Measurements from ENCODE around the gene HCFC2.

HCFC2 gene

DNA sequence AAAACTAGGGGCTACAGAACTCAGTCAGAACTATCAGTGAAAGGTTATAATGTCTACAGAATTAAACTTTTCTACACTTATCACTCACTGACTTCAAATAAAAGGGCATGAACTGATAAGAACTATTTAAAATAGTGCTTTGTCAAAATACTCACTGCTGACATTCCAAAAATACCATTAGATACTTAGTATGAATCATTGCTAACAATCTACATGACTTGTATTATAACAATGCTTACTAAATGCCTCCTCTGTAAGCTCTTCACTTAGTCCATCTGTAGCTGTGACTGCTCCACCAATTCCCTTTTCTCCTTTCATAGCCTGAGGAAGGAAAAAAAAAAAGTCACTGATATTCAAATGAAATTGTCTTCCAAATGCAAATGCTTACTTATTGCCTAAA lies 56.7 kb downstream of the HCFC2 start:
- no peak for DNase-seq (ENCODE audit: low spot score)

DNA sequence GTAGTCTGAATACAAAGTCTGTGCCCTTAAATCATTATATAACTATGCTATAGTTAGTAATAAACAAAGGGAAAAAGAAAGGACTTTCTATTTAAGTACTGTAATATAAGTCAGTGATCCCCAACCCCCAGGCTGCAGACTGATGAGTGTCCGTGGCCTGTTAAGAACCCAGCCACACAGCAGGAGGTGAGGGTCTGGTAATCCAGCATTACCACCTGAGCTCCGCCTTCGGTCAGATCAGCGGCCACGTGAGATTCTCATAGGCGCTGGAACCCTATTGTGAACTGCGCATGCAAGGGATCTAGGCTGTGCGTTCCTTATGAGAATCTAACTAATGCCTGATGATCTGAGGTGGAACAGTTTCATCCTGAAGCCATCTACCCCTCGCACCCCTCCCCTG lies 58.0 kb downstream of the HCFC2 start:
- no peak for DNase-seq (ENCODE audit: low spot score)

DNA sequence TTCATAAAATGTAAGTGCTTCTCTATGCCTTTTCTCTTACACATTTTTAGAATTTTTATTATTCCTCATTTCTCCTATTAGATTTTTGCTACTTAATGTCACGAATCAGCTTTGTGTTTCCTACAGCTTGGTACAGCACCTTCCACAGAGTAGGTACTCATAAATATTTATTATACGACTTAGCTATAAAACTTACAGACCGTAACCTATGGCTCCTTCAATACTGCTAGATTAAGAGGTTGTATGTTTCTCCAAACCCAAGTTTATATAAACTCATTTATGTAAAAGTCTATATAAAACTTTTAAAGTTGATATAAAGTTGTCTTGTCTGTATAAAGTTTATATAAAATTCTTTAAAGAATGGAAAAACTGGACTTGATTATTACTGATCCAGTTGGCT lies 62.2 kb downstream of the HCFC2 start:
- no peak for DNase-seq (ENCODE audit: low spot score)

DNA sequence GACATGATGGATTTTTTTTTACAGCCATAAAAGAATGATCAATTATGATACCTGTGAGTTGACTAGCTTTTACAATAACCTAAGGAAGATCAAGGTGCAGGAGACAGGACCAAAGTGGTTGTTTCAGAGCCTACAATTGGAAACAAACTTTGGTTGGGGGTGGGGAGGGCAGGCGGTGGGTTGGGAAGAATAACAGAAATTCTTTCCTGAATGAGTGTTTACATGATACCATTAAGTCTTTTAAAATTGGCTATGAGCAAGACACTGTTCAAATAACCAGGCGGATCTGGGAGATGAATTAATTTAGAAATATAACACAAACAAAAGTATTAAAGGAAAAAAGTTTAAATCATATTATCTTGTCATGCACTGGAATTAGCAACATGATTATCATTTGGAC lies 66.4 kb downstream of the HCFC2 start:
- no peak for DNase-seq (ENCODE audit: low spot score)

GRCh38 chr12:104131609-104132008 lies 67.3 kb downstream of the HCFC2 start:
- DNase-seq (ENCODE audit: low spot score) = no peak

GRCh38 chr12:104132351-104132956 lies 68.1 kb downstream of the HCFC2 start:
- DNase-seq (ENCODE audit: low spot score) = peak; percentile 7

- DNase-seq (ENCODE audit: low spot score) = no peak
Observed at GRCh38 chr12:104133321-104133720, 69.0 kb downstream of the HCFC2 start.

- DNase-seq (ENCODE audit: low spot score) = no peak
Observed at GRCh38 chr12:104133866-104134265, 69.5 kb downstream of the HCFC2 start.

DNA sequence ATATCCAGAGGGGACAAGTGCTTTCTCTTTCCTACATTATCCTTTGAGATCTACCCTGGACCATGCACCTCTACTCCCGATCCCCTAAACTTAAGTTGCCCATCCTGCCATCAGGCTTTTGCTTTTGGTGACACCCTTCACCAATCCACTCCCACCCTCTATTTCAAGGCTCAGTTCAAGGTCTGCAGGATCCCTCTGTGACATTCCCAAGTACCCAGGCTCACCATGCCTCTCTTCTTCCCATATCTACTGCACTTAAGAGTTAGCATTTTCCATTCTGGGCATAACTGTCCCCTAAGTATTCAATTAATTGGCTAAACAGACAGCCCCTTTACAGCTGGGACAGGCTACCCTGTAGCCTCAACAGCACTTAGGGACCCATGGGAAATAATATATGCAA lies 70.6 kb downstream of the HCFC2 start:
- no peak for DNase-seq (ENCODE audit: low spot score)

DNA sequence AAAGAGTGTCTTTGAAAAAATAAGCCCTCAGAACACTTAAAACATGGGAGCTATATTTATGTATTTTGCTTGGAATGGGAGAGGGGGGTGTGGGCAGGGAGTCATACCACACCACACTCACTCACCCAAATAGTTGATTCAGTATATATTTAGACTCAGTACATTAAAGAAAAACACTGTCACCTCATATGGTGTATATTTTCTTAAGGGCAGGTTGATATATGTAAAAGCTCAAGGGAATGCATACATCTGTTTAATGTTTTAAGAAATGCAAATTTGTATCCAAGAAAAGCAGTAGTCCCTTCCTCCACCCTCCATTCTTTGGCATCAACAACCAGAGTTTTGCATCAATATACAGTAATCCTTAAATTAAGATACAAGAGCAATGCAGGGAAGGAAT lies 72.2 kb downstream of the HCFC2 start:
- peak; percentile 12 for DNase-seq (ENCODE audit: low spot score)

- DNase-seq (ENCODE audit: low spot score) = peak; percentile 41
Observed at GRCh38 chr12:104137001-104137901, 72.9 kb downstream of the HCFC2 start.

GRCh38 chr12:104137902-104138796 lies 73.8 kb downstream of the HCFC2 start, which contains the start of gene NFYB:
Gene NFYB, minus strand, starts transcription at chr12:104138210. Its CDS starts 2,757 bp downstream, at chr12:104135453.
- peak; percentile 99 for DNase-seq (ENCODE audit: low spot score)

- DNase-seq (ENCODE audit: low spot score) = peak; percentile 52
Observed at GRCh38 chr12:104138797-104139152, 74.4 kb downstream of the HCFC2 start.

- no peak for DNase-seq (ENCODE audit: low spot score)
Observed at GRCh38 chr12:104142543-104142942, 78.2 kb downstream of the HCFC2 start.

DNA sequence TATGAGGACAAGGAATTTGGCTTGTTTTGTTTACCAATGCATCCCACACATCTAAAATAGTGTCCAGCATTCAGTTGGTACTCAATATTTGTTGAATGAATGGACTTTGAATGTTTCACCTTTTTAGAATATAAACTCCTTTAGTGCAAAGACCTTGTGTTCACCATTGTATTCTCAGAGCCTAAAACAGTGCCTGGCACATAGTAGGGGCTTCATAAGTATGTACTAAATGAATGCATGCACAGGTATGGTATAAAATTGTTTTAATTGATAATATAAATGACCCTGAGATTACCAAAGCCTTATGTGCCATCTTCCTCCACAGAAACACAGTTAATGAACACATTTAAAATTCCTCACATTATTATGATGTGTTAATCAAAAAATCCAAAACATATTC lies 78.7 kb downstream of the HCFC2 start:
- DNase-seq (ENCODE audit: low spot score) = no peak

DNA sequence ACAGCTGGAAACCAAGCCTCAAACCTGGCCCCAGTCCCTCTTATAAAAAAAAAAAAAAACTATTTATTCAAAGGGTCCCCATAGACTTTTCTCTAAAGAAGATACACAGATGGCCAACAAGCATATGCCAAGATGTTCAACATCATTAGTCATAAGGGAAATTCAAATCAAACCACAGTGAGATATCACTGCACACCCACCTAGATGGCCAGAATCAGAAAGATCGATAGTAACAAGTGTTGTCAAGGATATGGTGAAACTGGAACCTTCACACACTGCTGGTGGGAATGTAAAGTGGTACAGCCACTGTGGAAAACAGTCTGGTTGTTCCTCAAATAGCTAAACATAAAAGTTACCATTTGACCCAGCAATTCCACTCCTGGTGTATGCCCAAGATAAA lies 79.6 kb downstream of the HCFC2 start:
- DNase-seq (ENCODE audit: low spot score) = no peak

DNA sequence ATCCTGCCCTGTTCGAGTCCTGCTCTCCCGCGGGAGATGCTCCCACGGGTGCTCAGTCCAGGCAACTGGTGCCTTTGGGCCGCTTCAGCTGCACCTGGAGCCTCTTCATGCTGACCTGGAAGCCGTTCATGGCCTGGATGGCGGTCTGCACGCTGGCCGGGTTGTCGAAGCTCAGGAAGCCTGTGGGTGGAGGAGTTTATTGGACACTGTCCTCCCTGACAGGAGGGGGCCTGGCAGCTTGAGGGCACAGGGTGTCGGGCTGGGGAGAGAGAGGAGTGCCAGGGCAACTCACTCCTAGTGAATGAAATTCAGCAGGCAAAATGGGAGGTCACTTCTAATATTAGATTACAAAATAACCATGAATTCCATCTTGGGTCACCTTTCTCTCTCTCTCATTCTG lies 83.0 kb downstream of the HCFC2 start:
- no peak for DNase-seq (ENCODE audit: low spot score)

- no peak for DNase-seq (ENCODE audit: low spot score)
Observed at GRCh38 chr12:104150416-104150815, 86.1 kb downstream of the HCFC2 start.

DNA sequence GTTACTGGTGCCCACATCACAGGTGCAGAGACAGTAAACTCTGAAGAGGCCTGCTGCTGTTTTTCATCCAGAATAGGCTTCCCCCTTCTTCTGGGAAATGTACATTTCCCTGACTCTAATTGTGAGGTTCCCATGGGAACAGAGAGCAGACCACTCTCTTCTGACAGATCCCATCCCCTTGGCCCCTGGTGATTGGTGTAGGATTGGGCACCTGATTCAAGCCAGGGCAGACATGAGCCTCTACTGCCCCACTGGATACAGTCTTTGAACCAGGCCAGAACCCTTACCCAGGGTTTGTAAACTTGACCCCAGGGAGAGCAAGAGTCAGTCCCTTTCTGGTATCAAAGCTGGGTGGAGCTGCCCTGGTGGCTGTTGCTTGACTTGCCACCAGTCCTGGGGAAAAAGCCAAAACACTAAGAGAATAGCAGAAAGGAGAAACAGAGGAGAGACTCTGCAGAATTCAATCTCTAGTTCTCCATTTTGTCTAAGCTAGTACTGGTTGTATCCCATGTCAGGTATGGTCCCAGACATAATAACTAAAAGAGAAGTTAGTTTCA lies 88.4 kb downstream of the HCFC2 start:
- DNase-seq (ENCODE audit: low spot score) = no peak

GRCh38 chr12:104154286-104154685 lies 90.0 kb downstream of the HCFC2 start:
- no peak for DNase-seq (ENCODE audit: low spot score)

DNA sequence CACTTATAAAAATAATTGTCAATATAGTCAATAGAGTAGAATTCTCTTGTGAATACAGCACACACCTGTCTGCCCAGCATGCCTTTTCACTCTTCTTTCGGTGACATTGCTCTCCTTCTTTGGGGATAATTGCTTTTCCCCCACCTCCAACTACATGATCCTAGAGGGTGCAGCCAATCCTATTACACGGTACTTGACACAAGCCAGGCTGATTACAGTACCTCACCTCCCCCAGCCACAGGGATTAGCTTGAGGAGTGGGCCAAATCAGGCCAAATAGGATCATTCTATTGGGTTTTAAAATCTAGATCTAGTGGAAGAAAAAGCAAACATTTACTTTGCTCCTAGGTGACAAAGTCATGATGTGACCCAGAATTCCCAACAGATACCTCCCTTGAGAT lies 90.5 kb downstream of the HCFC2 start:
- DNase-seq (ENCODE audit: low spot score) = no peak
